ENCODE results near the gene IMMP2L.

IMMP2L gene

DNA sequence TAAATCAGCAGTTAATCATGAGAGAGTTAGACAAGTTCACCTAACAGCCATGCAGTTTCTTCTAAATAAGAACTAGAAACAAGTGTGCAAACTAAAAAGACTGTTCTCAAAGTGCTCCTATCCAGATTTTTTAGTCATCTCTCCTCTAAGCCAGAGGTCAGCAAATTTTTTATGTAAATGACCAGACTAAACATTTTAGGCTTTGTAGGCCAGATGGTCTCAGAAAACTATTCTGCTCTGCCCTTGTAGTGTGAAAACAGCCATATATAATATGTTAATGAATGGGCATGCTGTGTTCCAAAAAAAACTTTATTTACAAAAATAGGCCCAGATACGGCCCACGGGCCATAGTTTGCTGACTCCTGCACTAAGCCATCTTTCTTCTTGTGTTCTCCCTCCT, 734.4 kb downstream of the IMMP2L start:
- DNase-seq = no peak
- H3K4me3 Mint-ChIP-seq = no peak overlapping the region
- no peaks in the 10 kb centered on the region for H3K27me3 Mint-ChIP-seq
- no peak overlapping the region for H3K27ac Mint-ChIP-seq
- no peaks in the 10 kb centered on the region for H3K36me3 Mint-ChIP-seq (ENCODE audit: low read depth)
- H3K9me3 Mint-ChIP-seq = peaks cover 2% of the 10 kb centered on the region
- H3K4me1 Mint-ChIP-seq (ENCODE audit: low read depth) = peaks cover 1% of the 10 kb centered on the region

DNA sequence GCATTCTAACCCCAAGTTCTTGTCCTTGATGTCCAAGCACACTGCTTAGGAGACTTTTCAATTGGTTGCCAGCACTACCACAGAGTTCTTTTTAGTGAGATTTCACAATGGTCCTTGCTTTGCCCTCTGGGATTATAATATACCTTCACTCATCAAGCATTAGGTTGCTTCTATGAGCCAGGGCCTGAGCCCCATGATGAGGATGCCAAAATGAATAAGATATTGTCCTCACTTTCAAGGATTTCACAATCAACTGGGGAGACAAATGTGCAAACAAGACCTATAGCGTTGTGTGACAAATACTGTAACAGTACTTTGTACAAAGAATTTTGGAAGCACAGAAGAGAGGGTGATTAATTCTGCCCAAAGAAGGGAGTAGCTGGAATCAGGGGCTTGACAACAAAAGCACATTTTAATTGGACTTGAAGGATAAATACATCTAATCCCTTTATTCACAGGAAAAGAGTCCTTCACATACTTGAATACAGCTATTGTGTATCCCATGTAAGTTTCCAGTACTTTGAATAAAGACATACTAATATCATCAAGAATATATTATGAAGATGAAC, 734.9 kb downstream of the IMMP2L start:
- Mint-ChIP-seq H3K4me3 (no peak overlapping the region), H3K4me1 (ENCODE audit: low read depth) (peaks cover 1% of the 10 kb centered on the region), H3K27ac (no peak overlapping the region), H3K36me3 (ENCODE audit: low read depth) (no peaks in the 10 kb centered on the region), H3K9me3 (peaks cover 2% of the 10 kb centered on the region), H3K27me3 (no peaks in the 10 kb centered on the region)
- no peak for DNase-seq

DNA sequence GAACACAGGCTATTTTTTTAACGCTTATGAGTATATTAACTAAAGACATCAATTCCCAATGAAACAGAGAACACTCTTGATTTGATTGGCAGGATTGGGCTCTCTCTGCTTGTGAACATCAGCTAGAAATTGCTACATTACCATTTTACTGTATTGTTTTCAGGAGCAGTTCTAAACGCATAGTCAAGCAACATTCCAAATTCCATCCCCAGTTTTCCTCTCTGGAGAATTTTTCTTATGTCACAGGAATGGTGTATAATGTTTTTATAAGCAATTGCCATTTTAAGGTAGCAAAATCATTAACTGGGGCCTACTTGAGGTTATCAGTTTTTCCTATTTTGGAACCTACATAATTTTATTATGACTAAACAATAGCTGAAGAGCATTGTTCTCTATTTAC, 748.3 kb downstream of the IMMP2L start:
- Mint-ChIP-seq H3K4me3 (no peak overlapping the region), H3K4me1 (ENCODE audit: low read depth) (no peaks in the 10 kb centered on the region), H3K9me3 (no peaks in the 10 kb centered on the region), H3K27ac (no peak overlapping the region), H3K27me3 (no peaks in the 10 kb centered on the region), H3K36me3 (ENCODE audit: low read depth) (no peaks in the 10 kb centered on the region)
- no peak for DNase-seq

DNA sequence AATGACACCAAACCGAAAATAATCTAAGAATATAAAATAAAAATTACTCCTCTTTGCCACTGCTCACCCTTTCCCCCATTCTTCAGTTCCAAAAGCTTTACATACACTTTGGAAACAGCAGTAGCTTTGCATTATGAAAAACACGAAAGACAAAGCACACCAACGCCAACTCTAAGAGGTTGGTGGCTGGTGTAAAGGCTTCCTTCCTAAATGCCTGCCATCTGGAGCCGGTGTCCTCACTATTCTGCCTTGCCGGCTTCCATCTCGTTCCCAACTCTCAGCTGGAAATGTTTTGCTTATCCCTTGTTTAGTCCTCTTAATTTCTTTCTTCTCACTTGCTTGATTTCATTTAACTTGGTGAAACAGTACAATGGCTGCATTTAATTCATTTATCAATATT, 752.5 kb downstream of the IMMP2L start:
- Mint-ChIP-seq H3K27ac (no peak overlapping the region), H3K36me3 (ENCODE audit: low read depth) (no peaks in the 10 kb centered on the region), H3K27me3 (no peaks in the 10 kb centered on the region), H3K4me3 (no peak overlapping the region), H3K9me3 (no peaks in the 10 kb centered on the region), H3K4me1 (ENCODE audit: low read depth) (no peaks in the 10 kb centered on the region)
- no peak for DNase-seq

DNA sequence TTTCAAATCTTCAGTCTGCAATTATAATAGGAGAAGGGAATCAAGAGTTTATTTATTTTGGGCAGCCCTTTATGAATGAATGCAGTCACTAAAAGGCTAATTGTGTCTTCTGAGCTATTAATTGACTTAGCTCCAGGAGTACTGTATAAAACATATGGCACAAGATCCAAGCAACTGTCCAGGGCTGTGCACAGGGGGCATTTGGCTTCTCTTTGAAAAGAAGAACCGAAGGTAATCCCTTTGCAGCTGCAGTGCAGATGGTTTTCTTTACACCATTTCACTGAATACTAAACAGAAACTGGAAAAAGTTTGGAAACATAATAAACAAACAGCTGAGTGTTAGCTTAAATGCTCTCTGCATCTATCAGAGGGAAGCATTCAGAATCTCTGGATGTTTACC, 753.9 kb downstream of the IMMP2L start:
- H3K36me3 Mint-ChIP-seq (ENCODE audit: low read depth) = no peaks in the 10 kb centered on the region
- H3K27ac Mint-ChIP-seq = no peak overlapping the region
- no peaks in the 10 kb centered on the region for H3K4me1 Mint-ChIP-seq (ENCODE audit: low read depth)
- H3K27me3 Mint-ChIP-seq = no peaks in the 10 kb centered on the region
- DNase-seq = no peak
- no peak overlapping the region for H3K4me3 Mint-ChIP-seq
- H3K9me3 Mint-ChIP-seq = no peaks in the 10 kb centered on the region

DNA sequence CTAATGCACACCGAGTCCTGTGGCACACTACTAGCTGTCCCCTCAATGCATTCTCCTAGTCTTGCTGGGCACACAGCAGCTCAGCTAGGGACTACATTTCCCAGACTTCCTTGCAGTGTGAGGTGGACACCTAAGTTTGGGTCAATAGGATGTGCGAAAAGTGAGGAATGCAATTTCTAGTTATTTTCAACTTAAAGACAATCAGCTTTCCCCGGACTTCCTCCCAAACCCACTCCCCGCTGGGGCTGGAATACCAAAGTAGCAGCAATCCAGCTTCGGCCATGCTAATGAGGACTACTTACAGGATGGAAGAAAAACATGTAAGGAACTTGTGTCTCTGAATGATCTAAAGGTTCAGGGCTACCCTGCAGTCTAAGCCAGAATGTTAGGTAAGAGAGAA, 757.8 kb downstream of the IMMP2L start:
- no peak for DNase-seq
- no peak overlapping the region for H3K27ac Mint-ChIP-seq
- H3K27me3 Mint-ChIP-seq = no peaks in the 10 kb centered on the region
- no peaks in the 10 kb centered on the region for H3K36me3 Mint-ChIP-seq (ENCODE audit: low read depth)
- H3K9me3 Mint-ChIP-seq = no peaks in the 10 kb centered on the region
- H3K4me1 Mint-ChIP-seq (ENCODE audit: low read depth) = peaks cover 13% of the 10 kb centered on the region
- H3K4me3 Mint-ChIP-seq = no peak overlapping the region

DNA sequence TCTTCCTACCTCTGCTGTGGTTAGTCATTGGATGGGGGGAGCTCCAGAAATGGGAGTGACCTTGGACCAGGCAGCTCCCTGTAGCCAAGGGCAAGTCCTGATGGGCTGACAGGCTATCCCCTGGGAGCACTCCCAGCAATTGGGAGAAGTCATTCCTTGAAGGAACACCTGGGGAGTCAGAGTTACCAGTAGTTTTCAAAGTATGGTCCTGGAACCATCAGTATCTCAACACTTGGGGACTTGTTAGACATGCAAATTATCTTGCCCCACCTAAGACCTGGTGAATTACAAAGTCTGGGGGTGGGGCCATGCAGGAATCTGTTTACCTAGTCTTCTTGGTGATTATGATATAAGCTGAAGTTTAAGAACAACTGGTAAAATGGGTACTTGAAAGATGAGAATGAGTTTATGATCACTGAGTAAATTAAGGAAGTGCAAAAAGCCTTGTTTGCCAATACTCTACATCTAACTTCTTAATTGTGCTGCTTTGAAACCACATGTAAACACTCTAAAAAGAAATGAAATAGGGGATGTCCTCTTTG, 758.6 kb downstream of the IMMP2L start:
- H3K4me3 Mint-ChIP-seq = no peak overlapping the region
- H3K4me1 Mint-ChIP-seq (ENCODE audit: low read depth) = peaks cover 13% of the 10 kb centered on the region
- DNase-seq = peak; percentile 23
- no peak overlapping the region for H3K27ac Mint-ChIP-seq
- H3K27me3 Mint-ChIP-seq = no peaks in the 10 kb centered on the region
- H3K9me3 Mint-ChIP-seq = no peaks in the 10 kb centered on the region
- H3K36me3 Mint-ChIP-seq (ENCODE audit: low read depth) = no peaks in the 10 kb centered on the region

DNA sequence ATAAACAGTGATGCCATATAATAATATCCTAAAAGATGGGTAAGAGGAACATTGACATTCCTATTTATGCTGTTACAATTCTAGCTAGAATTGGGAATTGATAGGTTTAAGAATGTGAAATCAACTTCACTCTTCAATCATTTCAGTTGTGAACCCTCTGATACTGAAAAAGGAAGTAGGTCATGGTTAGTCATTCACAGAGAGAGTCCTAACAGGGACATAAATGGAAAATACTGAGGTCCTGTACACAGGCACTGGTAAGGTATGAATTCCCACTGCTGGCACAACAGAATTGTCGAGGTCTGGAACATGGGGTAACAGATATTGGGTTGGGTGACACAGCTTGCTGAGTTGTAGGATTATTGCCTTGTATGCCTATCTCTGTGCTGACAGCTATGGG, 760.8 kb downstream of the IMMP2L start:
- DNase-seq = no peak
- Mint-ChIP-seq H3K27ac (no peak overlapping the region), H3K36me3 (ENCODE audit: low read depth) (no peaks in the 10 kb centered on the region), H3K4me1 (ENCODE audit: low read depth) (peaks cover 13% of the 10 kb centered on the region), H3K4me3 (no peak overlapping the region), H3K27me3 (no peaks in the 10 kb centered on the region), H3K9me3 (no peaks in the 10 kb centered on the region)

DNA sequence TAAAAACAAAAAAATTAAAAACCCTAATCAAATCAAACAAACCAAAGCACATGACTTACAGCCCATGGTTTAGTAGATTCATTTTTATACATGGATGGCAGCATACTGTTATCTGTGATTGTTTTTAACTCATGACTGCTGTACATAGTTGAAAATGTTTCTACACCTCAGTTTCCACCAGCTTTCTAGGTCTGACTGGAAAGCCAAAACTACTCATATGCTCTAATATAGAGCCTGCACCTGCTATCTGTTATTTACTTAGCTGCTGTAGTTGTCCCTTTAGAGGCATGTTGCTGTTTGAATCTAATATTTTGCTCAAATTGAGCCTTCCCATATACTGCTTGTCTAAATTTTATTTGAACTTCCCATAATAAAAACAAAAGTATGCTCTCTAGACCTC, 761.3 kb downstream of the IMMP2L start:
- no peak overlapping the region for H3K27ac Mint-ChIP-seq
- H3K4me3 Mint-ChIP-seq = no peak overlapping the region
- H3K9me3 Mint-ChIP-seq = no peaks in the 10 kb centered on the region
- H3K27me3 Mint-ChIP-seq = no peaks in the 10 kb centered on the region
- no peaks in the 10 kb centered on the region for H3K36me3 Mint-ChIP-seq (ENCODE audit: low read depth)
- DNase-seq = no peak
- H3K4me1 Mint-ChIP-seq (ENCODE audit: low read depth) = peaks cover 14% of the 10 kb centered on the region

DNA sequence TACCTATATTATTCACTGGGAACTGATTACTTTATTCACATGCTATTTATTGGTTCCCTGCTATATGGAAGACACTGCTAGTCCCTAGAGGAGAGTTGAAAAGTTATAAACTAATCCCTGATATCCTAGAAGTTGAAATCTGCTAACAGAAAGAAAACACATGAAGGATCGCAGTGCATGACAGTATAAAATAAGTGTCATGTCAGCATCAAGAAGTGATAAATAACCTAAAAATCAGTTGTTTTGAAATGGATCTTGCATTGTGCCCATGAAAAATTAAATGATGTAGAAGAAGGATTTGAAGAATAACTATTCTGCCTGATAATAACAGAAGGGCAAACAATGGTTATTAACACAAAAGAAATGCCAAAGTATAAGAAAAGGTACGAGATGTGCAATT, 764.6 kb downstream of the IMMP2L start:
- no peak for DNase-seq
- no peaks in the 10 kb centered on the region for H3K9me3 Mint-ChIP-seq
- no peaks in the 10 kb centered on the region for H3K36me3 Mint-ChIP-seq (ENCODE audit: low read depth)
- no peak overlapping the region for H3K4me3 Mint-ChIP-seq
- H3K27me3 Mint-ChIP-seq = no peaks in the 10 kb centered on the region
- peaks cover 15% of the 10 kb centered on the region for H3K4me1 Mint-ChIP-seq (ENCODE audit: low read depth)
- H3K27ac Mint-ChIP-seq = no peak overlapping the region

DNA sequence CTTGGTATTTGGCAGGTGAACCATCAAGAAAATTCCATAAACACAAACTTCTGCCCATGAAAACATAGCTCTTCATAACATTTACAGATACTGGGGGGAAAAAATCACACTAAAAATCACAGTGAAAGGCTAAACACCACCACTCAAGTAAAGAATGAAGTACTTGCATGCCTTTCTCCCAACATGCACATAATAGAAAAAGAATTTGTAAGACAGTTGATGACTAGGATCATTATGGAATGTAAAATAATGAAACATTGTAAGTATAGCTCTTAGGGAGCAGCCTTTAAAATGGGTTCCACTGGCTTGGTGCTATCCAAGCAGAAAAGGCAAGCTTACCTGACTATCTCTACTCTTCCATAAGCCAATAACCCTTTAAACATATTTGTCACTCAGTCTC, 771.3 kb downstream of the IMMP2L start:
- H3K4me1 Mint-ChIP-seq (ENCODE audit: low read depth) = peaks cover 1% of the 10 kb centered on the region
- H3K36me3 Mint-ChIP-seq (ENCODE audit: low read depth) = no peaks in the 10 kb centered on the region
- no peaks in the 10 kb centered on the region for H3K27me3 Mint-ChIP-seq
- no peak for DNase-seq
- H3K9me3 Mint-ChIP-seq = no peaks in the 10 kb centered on the region
- H3K4me3 Mint-ChIP-seq = no peak overlapping the region
- H3K27ac Mint-ChIP-seq = no peak overlapping the region

DNA sequence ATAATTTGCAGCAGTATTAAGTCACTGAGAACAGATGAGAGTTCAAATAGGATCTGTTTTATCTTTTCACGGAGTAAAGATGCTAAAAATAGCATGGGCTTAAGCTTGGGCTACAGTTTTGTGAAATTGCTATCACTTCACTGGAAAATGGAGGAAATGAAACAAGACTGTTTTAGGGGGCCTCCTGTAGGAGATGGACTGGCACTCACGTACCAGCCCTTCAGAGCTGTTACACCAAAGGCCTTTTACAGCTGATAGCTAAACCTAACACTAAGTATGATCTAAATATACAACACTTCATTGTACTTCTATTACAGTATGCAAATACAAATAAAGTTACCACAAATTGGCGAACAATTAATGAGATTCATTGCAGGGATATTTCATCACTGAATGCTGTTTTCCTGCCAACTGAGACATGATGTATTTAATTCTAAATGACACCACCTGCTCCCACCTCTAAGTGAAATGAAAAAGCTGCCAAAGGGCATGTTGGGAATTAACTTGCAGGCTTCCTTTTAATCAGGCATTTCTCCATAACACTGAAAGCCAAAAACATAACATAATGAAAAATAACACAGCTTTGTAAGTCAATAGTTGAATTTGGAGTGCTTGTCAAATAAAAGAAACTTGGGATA, 775.8 kb downstream of the IMMP2L start:
- Mint-ChIP-seq H3K4me3 (no peak overlapping the region), H3K27ac (no peak overlapping the region), H3K9me3 (no peaks in the 10 kb centered on the region), H3K36me3 (ENCODE audit: low read depth) (no peaks in the 10 kb centered on the region), H3K27me3 (no peaks in the 10 kb centered on the region), H3K4me1 (ENCODE audit: low read depth) (no peaks in the 10 kb centered on the region)
- DNase-seq = no peak

DNA sequence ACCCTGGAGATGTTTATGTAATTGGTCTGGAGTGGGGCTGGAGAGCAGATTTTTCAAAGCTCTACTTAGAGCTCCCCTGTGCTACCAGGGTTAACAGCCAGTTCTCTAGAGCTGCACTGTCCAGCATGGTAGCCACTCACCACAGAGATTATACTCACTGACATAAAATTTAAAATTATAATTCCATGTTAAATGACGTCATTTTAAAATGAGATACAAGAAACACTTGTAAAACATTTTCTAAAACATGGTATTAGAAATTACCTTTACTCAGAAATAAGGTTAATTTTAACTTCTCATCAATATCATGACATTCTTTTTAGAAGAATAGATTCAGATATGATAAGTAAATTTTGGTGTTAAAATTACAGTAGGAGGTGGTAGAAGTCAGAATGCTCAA, 777.5 kb downstream of the IMMP2L start:
- no peak overlapping the region for H3K27ac Mint-ChIP-seq
- H3K27me3 Mint-ChIP-seq = no peaks in the 10 kb centered on the region
- no peaks in the 10 kb centered on the region for H3K9me3 Mint-ChIP-seq
- H3K36me3 Mint-ChIP-seq (ENCODE audit: low read depth) = no peaks in the 10 kb centered on the region
- no peaks in the 10 kb centered on the region for H3K4me1 Mint-ChIP-seq (ENCODE audit: low read depth)
- H3K4me3 Mint-ChIP-seq = no peak overlapping the region
- DNase-seq = no peak

DNA sequence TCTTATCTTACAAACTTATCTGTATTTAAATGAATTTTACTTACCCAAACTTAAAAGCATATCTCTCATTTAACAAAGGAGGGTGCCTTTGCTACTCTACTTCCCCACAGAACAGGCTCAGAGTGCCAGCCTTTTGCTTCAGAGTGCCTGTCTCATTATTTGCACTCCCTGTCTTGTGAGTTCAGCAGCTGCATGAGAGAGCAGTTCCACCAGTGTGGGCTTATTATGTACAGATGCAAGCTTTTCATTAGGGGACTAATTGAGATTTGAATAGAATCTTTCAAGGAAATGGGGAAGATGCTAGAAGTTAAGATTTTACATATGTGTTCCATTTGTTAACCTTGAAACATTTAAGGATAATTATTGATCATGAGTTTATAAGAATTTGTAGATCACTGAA, 781.6 kb downstream of the IMMP2L start:
- Mint-ChIP-seq H3K27ac (no peak overlapping the region), H3K36me3 (ENCODE audit: low read depth) (no peaks in the 10 kb centered on the region), H3K4me1 (ENCODE audit: low read depth) (peaks cover 5% of the 10 kb centered on the region), H3K9me3 (no peaks in the 10 kb centered on the region), H3K27me3 (no peaks in the 10 kb centered on the region), H3K4me3 (no peak overlapping the region)
- no peak for DNase-seq

DNA sequence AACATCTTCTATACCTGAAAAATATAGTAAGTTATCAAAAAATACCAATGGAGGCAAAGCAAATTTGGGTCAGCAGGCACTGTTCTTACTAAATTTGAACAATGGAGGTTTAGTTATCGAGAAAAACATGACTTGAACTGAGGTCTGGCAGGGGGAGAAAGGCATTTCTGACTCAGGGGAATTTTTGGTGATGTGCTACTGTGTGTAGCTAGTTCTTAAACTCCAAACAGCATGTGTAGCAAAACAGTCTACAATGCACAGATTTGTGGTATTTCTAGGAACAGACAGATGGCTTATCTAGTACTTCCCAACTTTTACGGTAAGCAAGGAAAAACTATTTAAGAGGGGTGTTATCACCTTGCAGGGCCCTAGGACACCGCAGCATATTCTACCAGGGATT, 783.0 kb downstream of the IMMP2L start:
- no peak overlapping the region for H3K4me3 Mint-ChIP-seq
- no peaks in the 10 kb centered on the region for H3K9me3 Mint-ChIP-seq
- no peaks in the 10 kb centered on the region for H3K36me3 Mint-ChIP-seq (ENCODE audit: low read depth)
- H3K27me3 Mint-ChIP-seq = no peaks in the 10 kb centered on the region
- no peak overlapping the region for H3K27ac Mint-ChIP-seq
- no peak for DNase-seq
- peaks cover 5% of the 10 kb centered on the region for H3K4me1 Mint-ChIP-seq (ENCODE audit: low read depth)

DNA sequence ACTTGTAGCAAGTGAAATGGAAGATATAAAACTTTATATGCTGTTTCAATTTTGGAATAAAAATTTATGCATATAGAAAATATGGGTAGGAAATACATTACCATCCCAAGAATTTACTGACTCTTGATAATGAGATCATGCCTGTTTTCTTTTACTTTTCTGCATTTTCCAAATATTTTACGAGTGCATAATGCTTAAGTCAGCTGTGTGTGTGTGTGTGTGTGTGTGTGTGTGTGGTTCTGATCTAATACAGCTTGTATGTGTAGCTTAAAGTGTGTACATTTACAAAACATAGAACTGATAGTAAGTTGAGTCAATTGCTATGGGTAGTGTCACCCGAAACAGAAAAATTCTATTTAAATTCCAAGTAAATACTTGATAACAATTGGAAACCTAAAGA, 787.2 kb downstream of the IMMP2L start:
- Mint-ChIP-seq H3K27ac (no peak overlapping the region), H3K4me1 (ENCODE audit: low read depth) (peaks cover 11% of the 10 kb centered on the region), H3K27me3 (no peaks in the 10 kb centered on the region), H3K4me3 (no peak overlapping the region), H3K36me3 (ENCODE audit: low read depth) (no peaks in the 10 kb centered on the region), H3K9me3 (no peaks in the 10 kb centered on the region)
- DNase-seq = no peak

Measured in activated T-cell treated with anti-CD3 and anti-CD28 coated beads, Interleukin-2, amount 50 U/mL, for 24 hours (primary cell).